HG03159 (cell line): ENCODE data around the gene FAM228A.
"Not testable (repeated sequence)": the region's sequence is repeated elsewhere in the genome, so short reads cannot be mapped to it uniquely, and the experiment has no call there.

ENCODE experiments used
- ATAC-seq: cut with Tn5 transposase; IDR thresholded peaks from one replicate; pipeline ENCODE4 v1.9.1; 2021; ENCODE audit warnings: mild to moderate bottlenecking, moderate library complexity; ENCODE audit not compliant: unreplicated experiment

Gene FAM228A

GRCh38 chr2:24190503-24190902, 15.7 kb downstream of the FAM228A start:
- ATAC-seq = no peak

GRCh38 chr2:24191156-24191555, 16.3 kb downstream of the FAM228A start:
- ATAC-seq = no peak

GRCh38 chr2:24191848-24192247, 17.0 kb downstream of the FAM228A start:
- ATAC-seq = no peak

- ATAC-seq = not testable (repeated sequence)
Measured at GRCh38 chr2:24197213-24197612, 22.4 kb downstream of the FAM228A start.

- no peak for ATAC-seq
Measured at GRCh38 chr2:24199968-24200590, 25.2 kb downstream of the FAM228A start.

- no peak for ATAC-seq
Measured at GRCh38 chr2:24200799-24201198, 25.9 kb downstream of the FAM228A start.

GRCh38 chr2:24203029-24203786, 28.4 kb downstream of the FAM228A start:
- no peak for ATAC-seq

- ATAC-seq = no peak
Measured at GRCh38 chr2:24203787-24204150, 28.9 kb downstream of the FAM228A start.

GRCh38 chr2:24204505-24204904, 29.7 kb downstream of the FAM228A start:
- ATAC-seq = no peak

GRCh38 chr2:24205131-24205530, 30.3 kb downstream of the FAM228A start:
- no peak for ATAC-seq

GRCh38 chr2:24206242-24206641, 31.4 kb downstream of the FAM228A start:
- no peak for ATAC-seq

- no peak for ATAC-seq
Measured at GRCh38 chr2:24206714-24207113, 31.9 kb downstream of the FAM228A start.

GRCh38 chr2:24207359-24207758, 32.5 kb downstream of the FAM228A start:
- no peak for ATAC-seq

GRCh38 chr2:24208490-24208889, 33.6 kb downstream of the FAM228A start:
- ATAC-seq = no peak

- ATAC-seq = no peak
Measured at GRCh38 chr2:24209389-24210105, 34.7 kb downstream of the FAM228A start.

GRCh38 chr2:24210106-24210455, 35.2 kb downstream of the FAM228A start:
- no peak for ATAC-seq

- no peak for ATAC-seq
Measured at GRCh38 chr2:24210723-24211122, 35.9 kb downstream of the FAM228A start.

GRCh38 chr2:24211408-24211807, 36.6 kb downstream of the FAM228A start:
- ATAC-seq = no peak

- peak; percentile 97 for ATAC-seq
Measured at GRCh38 chr2:24214880-24215279, 40.0 kb downstream of the FAM228A start.

- ATAC-seq = no peak
Measured at GRCh38 chr2:24220554-24221291, 45.9 kb downstream of the FAM228A start.

- no peak for ATAC-seq
Measured at GRCh38 chr2:24221343-24222050, 46.6 kb downstream of the FAM228A start.
